GM12864 (cell line): Measurements from ENCODE around the gene TKT.

ENCODE experiments used
- DNase-seq: peaks from one replicate; pipeline ENCODE4 v3.0.0-alpha.2; 2011; ENCODE audit warnings: low read depth
- H3K4me3 ChIP-seq: 2 replicates; pipeline ENCODE4 v1.5.1; 2011; ENCODE audit warnings: mild to moderate bottlenecking, low read depth, low read length, control low read depth
- CTCF ChIP-seq: IDR thresholded peaks from 2 replicates; pipeline ENCODE4 v1.5.1; 2011; ENCODE audit warnings: low read depth, mild to moderate bottlenecking, moderate library complexity, low read length, control low read depth, inconsistent platforms; ENCODE audit errors: missing control alignments

TKT gene

GRCh38 chr3:53191836-53192480, 63.9 kb downstream of the TKT start:
- no peak for DNase-seq
- H3K4me3 ChIP-seq: no peak overlapping the region
- TF ChIP-seq CTCF: no peak

- peak; percentile 76 for DNase-seq
- no peak for TF ChIP-seq CTCF
- no peak overlapping the region for H3K4me3 ChIP-seq
Observed at GRCh38 chr3:53190659-53191058, 65.2 kb downstream of the TKT start.

- no peak overlapping the region for H3K4me3 ChIP-seq
- TF ChIP-seq CTCF: no peak
- DNase-seq: no peak
Observed at GRCh38 chr3:53189276-53189675, 66.5 kb downstream of the TKT start.

- TF ChIP-seq CTCF: no peak
- no peak overlapping the region for H3K4me3 ChIP-seq
- DNase-seq: no peak
Observed at GRCh38 chr3:53188720-53189119, 67.1 kb downstream of the TKT start.

- H3K4me3 ChIP-seq: no peak overlapping the region
- DNase-seq: no peak
- TF ChIP-seq CTCF: no peak
Observed at GRCh38 chr3:53188136-53188685, 67.6 kb downstream of the TKT start.

GRCh38 chr3:53187430-53187829, 68.4 kb downstream of the TKT start:
- no peak for TF ChIP-seq CTCF
- H3K4me3 ChIP-seq: no peak overlapping the region
- no peak for DNase-seq

GRCh38 chr3:53186726-53187125, 69.1 kb downstream of the TKT start:
- H3K4me3 ChIP-seq: no peak overlapping the region
- DNase-seq: no peak
- TF ChIP-seq CTCF: no peak
